Ascending aorta (tissue), 2 donors: Measurements from ENCODE around the gene OR6B1. TPM values are rescaled to one million over a fixed set of nuclear protein-coding genes. Genes with fewer than 3 reads are reported as not detected.

ENCODE experiments used
- DNase-seq, 2 donors: peaks; one replicate each; pipeline ENCODE4 v3.0.0-alpha.2; 2019; ENCODE audit warnings: low spot score in 2 of 2
- H3K27ac ChIP-seq, 2 donors: fragments of 200-600 bp; sonication (generic); one replicate each; pipeline ENCODE4 v1.5.1; 2016 to 2017; ENCODE audit warnings: mild to moderate bottlenecking in 1 of 2
- H3K27me3 ChIP-seq: fragments of 200-600 bp; sonication (generic); one replicate; pipeline ENCODE4 v1.5.1; 2017
- H3K36me3 ChIP-seq, 2 donors: fragments of 200-600 bp; sonication (generic); one replicate each; pipeline ENCODE4 v1.5.1; 2016
- H3K4me1 ChIP-seq, 2 donors: fragments of 200-600 bp; sonication (generic); one replicate each; pipeline ENCODE4 v1.5.1; 2016 to 2017; ENCODE audit warnings: mild to moderate bottlenecking in 1 of 2
- H3K4me3 ChIP-seq, 2 donors: fragments of 200-600 bp; sonication (generic); one replicate each; pipeline ENCODE4 v1.5.1; 2016 to 2017; ENCODE audit warnings: mild to moderate bottlenecking in 1 of 2
- H3K9me3 ChIP-seq, 2 donors: fragments of 200-600 bp; sonication (generic); one replicate each; pipeline ENCODE4 v1.5.1; 2016
- intact Hi-C: fragments of 100-400 bp; cut with DNase I; formaldehyde crosslinking; loops from one replicate; pipeline ENCODE4 v1.15.1; 2023
- total RNA-seq: library from RNA; depleted of rRNA; stranded (reverse); fragments of >200 nt; gene quantifications from one replicate; pipeline ENCODE4 v1.1.0, GENCODE V29; 2016
- TF ChIP-seq, protein P1 (sequence below), 3 experiments: fragments of 200-600 bp in 2 of 3; fragments of 450-650 bp in 1 of 3; sonication (generic) in 2 of 3; IDR thresholded peaks; one replicate each; pipeline ENCODE4 v1.5.1; 2016 to 2019; ENCODE audit warnings: antibody characterized with exemption in 3 of 3, mild to moderate bottlenecking in 1 of 3, moderate library complexity in 1 of 3

OR6B1 gene
- total RNA-seq, 1 donor from 2014 or later = not detected

DNA sequence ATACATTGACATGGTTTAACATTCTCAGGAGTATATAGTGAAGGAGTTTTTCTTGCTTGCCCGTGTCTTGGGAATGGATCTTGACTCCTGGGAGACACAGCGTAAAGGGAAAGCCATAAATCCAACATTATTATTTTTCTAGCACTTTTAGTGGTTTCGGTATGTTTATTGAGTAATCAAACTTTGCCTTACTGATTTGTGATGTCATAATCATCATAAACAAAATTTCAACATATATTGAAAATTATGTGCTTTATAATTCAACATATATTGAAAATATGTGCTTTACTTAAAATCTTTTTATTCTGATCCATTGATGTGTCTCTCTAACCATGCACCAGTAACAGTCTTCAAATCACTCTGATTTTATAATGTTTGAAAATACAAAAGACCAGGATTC is 28.4 kb downstream of the OR6B1 start:
- TF ChIP-seq, protein P1, sequence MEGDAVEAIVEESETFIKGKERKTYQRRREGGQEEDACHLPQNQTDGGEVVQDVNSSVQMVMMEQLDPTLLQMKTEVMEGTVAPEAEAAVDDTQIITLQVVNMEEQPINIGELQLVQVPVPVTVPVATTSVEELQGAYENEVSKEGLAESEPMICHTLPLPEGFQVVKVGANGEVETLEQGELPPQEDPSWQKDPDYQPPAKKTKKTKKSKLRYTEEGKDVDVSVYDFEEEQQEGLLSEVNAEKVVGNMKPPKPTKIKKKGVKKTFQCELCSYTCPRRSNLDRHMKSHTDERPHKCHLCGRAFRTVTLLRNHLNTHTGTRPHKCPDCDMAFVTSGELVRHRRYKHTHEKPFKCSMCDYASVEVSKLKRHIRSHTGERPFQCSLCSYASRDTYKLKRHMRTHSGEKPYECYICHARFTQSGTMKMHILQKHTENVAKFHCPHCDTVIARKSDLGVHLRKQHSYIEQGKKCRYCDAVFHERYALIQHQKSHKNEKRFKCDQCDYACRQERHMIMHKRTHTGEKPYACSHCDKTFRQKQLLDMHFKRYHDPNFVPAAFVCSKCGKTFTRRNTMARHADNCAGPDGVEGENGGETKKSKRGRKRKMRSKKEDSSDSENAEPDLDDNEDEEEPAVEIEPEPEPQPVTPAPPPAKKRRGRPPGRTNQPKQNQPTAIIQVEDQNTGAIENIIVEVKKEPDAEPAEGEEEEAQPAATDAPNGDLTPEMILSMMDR (IDR thresholded peaks at IDR 0.05) = no peak
- Histone ChIP-seq H3K36me3 (no peaks in the 10 kb centered on the region), H3K4me3 (no peak overlapping the region), H3K27me3 (no peaks in the 10 kb centered on the region), H3K4me1 (no peaks in the 10 kb centered on the region), H3K27ac (no peak overlapping the region), H3K9me3 (no peaks in the 10 kb centered on the region)
- intact Hi-C loops = no loop called here
- DNase-seq = no peak

DNA sequence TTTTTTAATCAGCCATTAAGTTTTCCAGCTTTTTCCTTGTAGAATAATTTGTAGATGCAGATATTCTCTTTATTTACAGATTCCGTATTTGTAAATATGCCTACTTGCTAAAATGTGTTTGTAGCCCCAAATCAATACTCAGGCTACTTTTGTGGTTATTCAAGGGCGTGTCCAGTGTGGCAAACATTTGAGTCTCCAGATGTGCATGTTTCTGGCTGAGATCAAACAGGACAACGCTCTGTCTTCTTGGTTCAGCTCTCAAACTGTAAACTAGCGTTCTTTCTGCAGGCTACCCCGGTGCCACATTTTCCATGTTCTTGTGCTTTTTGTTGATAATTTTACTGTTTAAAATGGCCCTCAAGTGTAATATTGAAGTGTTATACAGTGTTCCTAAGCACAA is 32.4 kb downstream of the OR6B1 start:
- DNase-seq = no peak
- Histone ChIP-seq H3K36me3 (no peaks in the 10 kb centered on the region), H3K27me3 (no peaks in the 10 kb centered on the region), H3K4me3 (no peak overlapping the region), H3K4me1 (no peaks in the 10 kb centered on the region), H3K9me3 (no peaks in the 10 kb centered on the region), H3K27ac (no peak overlapping the region)
- TF ChIP-seq, protein P1 (IDR thresholded peaks at IDR 0.05) = no peak
- intact Hi-C loops = no loop called here

DNA sequence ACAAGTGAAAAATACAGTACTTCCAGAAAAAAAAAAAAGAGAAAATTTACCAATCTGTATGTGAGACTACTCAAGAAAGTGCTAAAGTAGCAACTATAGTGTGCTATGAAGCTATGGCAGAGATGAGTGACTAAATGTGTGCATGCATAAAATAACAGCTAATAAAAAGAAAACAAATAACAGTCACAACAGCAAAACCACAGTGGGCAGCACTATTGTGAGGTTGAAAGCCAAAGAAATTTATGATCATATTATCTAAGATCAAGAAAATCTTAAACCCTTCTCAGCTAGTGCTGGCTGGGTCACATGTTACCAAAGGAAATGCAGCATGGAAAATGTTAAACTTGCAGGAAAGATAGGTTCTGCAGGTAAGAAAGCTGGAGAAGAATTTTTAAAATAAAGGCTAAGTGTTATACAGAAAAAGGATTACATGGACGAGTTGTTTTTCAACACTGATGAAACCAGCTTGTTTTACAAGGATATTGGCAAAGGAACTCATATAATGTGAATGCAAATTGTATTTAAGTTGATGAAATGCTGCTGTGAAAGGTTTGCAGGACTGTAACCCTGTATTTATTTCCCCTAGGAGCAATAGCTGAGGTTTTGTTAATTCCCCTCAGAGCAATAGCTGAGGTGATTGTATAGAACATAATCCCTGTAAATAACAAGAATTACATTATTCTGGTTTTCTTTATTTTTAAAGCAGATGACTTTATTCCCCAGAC is 33.0 kb downstream of the OR6B1 start:
- H3K4me3 ChIP-seq = no peak overlapping the region
- DNase-seq = no peak
- H3K36me3 ChIP-seq = no peaks in the 10 kb centered on the region
- no peaks in the 10 kb centered on the region for H3K4me1 ChIP-seq
- intact Hi-C loops = no loop called here
- H3K27ac ChIP-seq = no peak overlapping the region
- H3K9me3 ChIP-seq = no peaks in the 10 kb centered on the region
- TF ChIP-seq, protein P1 (IDR thresholded peaks at IDR 0.05) = no peak
- H3K27me3 ChIP-seq = no peaks in the 10 kb centered on the region

DNA sequence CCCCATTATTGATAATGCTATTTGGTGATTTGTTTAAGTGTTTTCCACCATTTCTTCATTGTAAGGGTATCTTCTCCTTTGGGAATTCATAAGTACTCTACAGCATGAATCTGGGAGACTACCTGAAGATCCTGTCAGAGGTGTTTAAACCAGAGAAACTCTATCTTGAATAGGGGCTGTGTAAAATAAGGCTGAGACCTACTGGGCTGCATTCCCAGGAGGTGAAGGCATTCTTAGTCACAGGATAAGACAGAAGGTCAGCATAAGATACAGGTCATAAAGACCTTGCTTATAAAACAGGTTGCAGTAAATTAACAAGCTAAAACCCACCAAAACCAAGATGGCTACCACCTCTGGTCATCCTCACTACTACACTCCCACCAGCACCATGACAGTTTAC is 35.3 kb downstream of the OR6B1 start:
- H3K4me1 ChIP-seq = no peaks in the 10 kb centered on the region
- H3K27me3 ChIP-seq = no peaks in the 10 kb centered on the region

DNA sequence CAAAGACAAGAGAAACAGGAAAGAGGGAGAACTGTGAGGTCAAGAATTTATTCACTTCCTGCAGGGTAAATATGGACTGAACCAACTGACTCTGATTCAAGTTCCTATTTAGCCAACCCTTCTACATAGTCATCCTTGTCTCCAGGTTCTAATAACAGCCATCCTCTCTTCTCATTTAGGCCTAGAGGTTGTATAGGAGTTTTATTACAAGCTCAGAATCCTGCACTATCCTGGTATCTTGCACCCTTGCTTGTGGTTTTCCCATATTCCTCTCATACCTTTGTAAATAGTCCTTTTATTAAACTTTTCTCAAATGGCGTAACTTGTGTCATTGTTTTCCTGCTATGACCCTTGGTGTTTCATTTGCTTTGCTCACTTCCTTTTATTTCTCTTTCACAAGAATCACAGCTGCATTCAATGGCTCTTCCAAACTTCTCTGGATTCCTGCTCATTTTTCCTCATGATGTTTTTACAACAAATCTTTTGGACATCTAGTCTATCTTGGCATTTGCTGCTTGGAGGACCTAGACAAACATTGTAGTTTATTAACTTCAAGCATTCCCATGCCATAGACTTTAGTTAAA is 36.3 kb downstream of the OR6B1 start:
- intact Hi-C loops = no loop called here
- Histone ChIP-seq H3K36me3 (no peaks in the 10 kb centered on the region), H3K4me3 (no peak overlapping the region), H3K27ac (no peak overlapping the region), H3K27me3 (no peaks in the 10 kb centered on the region), H3K4me1 (no peaks in the 10 kb centered on the region), H3K9me3 (no peaks in the 10 kb centered on the region)
- no peak for DNase-seq
- TF ChIP-seq, protein P1 (IDR thresholded peaks at IDR 0.05) = no peak

More for the DNA sequence above, 35.3 kb downstream of the OR6B1 start:
- TF ChIP-seq, protein P1 (IDR thresholded peaks at IDR 0.05) = no peak
- Histone ChIP-seq H3K27ac (no peak overlapping the region), H3K36me3 (no peaks in the 10 kb centered on the region), H3K9me3 (no peaks in the 10 kb centered on the region), H3K4me3 (no peak overlapping the region)
- no peak for DNase-seq
- intact Hi-C loops = no loop called here
